H1 (cell line): ENCODE measurements around the gene HLTF. TPM values are rescaled to one million over a fixed set of nuclear protein-coding genes. Genes with fewer than 3 reads are reported as not detected.

Experiments used
- CTCF ChIA-PET: fragments of 300-600 bp; sonication (Branson Sonifier 250); formaldehyde crosslinking; loops from one replicate; lab custom pipeline; 2021; ENCODE audit not compliant: partially characterized antibody; lab: Charles Lee
- POLR2A ChIA-PET: fragments of 300-600 bp; sonication (Branson Sonifier 250); formaldehyde crosslinking; loops from one replicate; lab custom pipeline; 2021; ENCODE audit warnings: inconsistent platforms; ENCODE audit not compliant: partially characterized antibody; lab: Charles Lee
- DNase-seq, 2 experiments: peaks; one replicate each; pipeline versions ENCODE4 v3.0.0 to v3.0.0-alpha.2; 2010 to 2022; ENCODE audit warnings: low spot score in 2 of 2, low read depth in 1 of 2, mixed read lengths in 1 of 2
- FAIRE-seq: peaks from 2 replicates; lab custom pipeline; 2011; peaks lifted over from hg19 to GRCh38; lab: Jason Lieb, UNC
- H2AFZ ChIP-seq: 2 replicates; pipeline ENCODE4 v1.8.1; 2012; ENCODE audit warnings: low read length, inconsistent platforms
- H2AK5ac ChIP-seq: 2 replicates; pipeline ENCODE4 v1.6.1; 2013; ENCODE audit warnings: low read depth, low read length
- H2BK120ac ChIP-seq: replicated peaks from 2 replicates; pipeline ENCODE3; 2013; ENCODE audit warnings: low read depth, low read length, inconsistent platforms
- H2BK12ac ChIP-seq: 2 replicates; pipeline ENCODE4 v1.6.1; 2013; ENCODE audit warnings: low read depth, low read length
- H2BK15ac ChIP-seq: 2 replicates; pipeline ENCODE4 v1.6.1; 2013; ENCODE audit warnings: low read length
- H2BK20ac ChIP-seq: 2 replicates; pipeline ENCODE4 v1.6.1; 2013; ENCODE audit warnings: low read length
- H2BK5ac ChIP-seq: 2 replicates; pipeline ENCODE4 v1.6.1; 2013; ENCODE audit warnings: low read depth, low read length
- H3K14ac ChIP-seq: 2 replicates; pipeline ENCODE4 v1.6.1; 2013; ENCODE audit warnings: inconsistent platforms; ENCODE audit not compliant: insufficient read length
- H3K18ac ChIP-seq: 2 replicates; pipeline ENCODE4 v1.6.1; 2013; ENCODE audit warnings: low read length; ENCODE audit errors: extremely low read depth
- H3K23ac ChIP-seq: 2 replicates; pipeline ENCODE4 v1.6.1; 2013; ENCODE audit warnings: inconsistent platforms; ENCODE audit not compliant: insufficient read length
- H3K23me2 ChIP-seq: 2 replicates; pipeline ENCODE4 v1.6.1; 2013; ENCODE audit warnings: low read depth, low read length
- H3K27ac ChIP-seq: 2 replicates; pipeline ENCODE4 v1.6.1; 2011; ENCODE audit warnings: low read depth, low read length, inconsistent platforms
- H3K27me3 ChIP-seq, 4 experiments: replicated peaks in 1 of 4; 1 replicate in 1 of 4; 2 replicates in 3 of 4; pipeline versions ENCODE4 v1.6.1 to v1.8.1; 2011 to 2013; ENCODE audit warnings: low read length in 3 of 4, mild to moderate bottlenecking in 3 of 4, inconsistent platforms in 2 of 4, mixed read lengths in 2 of 4, moderate library complexity in 1 of 4; ENCODE audit not compliant: control insufficient read depth in 3 of 4, insufficient read depth in 3 of 4; ENCODE audit errors: extremely low read depth in 1 of 4
- H3K36me3 ChIP-seq, 4 experiments: 2 replicates each; pipeline versions ENCODE4 v1.6.1 to v1.8.1; 2011 to 2013; ENCODE audit warnings: mild to moderate bottlenecking in 4 of 4, low read length in 3 of 4, moderate library complexity in 2 of 4, control low read depth in 1 of 4, inconsistent platforms in 1 of 4; ENCODE audit not compliant: insufficient read depth in 4 of 4, control insufficient read depth in 2 of 4
- H3K4ac ChIP-seq: replicated peaks from 2 replicates; pipeline ENCODE3; 2013; ENCODE audit warnings: low read length, low read depth, mixed read lengths, inconsistent platforms; ENCODE audit not compliant: insufficient read length
- H3K4me1 ChIP-seq, 4 experiments: replicated peaks in 1 of 4; 1 replicate in 1 of 4; 2 replicates in 3 of 4; pipeline versions ENCODE4 v1.6.1 to v1.8.1; 2011 to 2013; ENCODE audit warnings: low read length in 3 of 4, inconsistent platforms in 2 of 4, mixed read lengths in 1 of 4; ENCODE audit not compliant: insufficient read depth in 4 of 4, control insufficient read depth in 3 of 4
- H3K4me2 ChIP-seq, 2 experiments: 2 replicates each; pipeline versions ENCODE4 v1.6.1 to v1.8.1; 2011 to 2013; ENCODE audit warnings: low read depth in 2 of 2, low read length in 2 of 2, control low read depth in 1 of 2, inconsistent platforms in 1 of 2, mild to moderate bottlenecking in 1 of 2; ENCODE audit not compliant: insufficient read depth in 1 of 2
- H3K4me3 ChIP-seq, 4 experiments: fragments of 200-600, 300-600 bp in 1 of 4; sonication (generic), shearing (Covaris generic), sonication (Bioruptor Twin) in 1 of 4; 2 replicates each; pipeline versions ENCODE4 v1.5.1 to v1.8.1; 2011 to 2016; ENCODE audit warnings: low read length in 4 of 4, low read depth in 3 of 4, control low read depth in 2 of 4, inconsistent platforms in 2 of 4, mild to moderate bottlenecking in 2 of 4, mixed read lengths in 1 of 4, moderate library complexity in 1 of 4; ENCODE audit not compliant: insufficient read depth in 2 of 4; ENCODE audit errors: extremely low read depth in 1 of 4
- H3K56ac ChIP-seq: replicated peaks from 2 replicates; pipeline ENCODE3; 2013; ENCODE audit warnings: low read depth, mild to moderate bottlenecking, mixed read lengths, low read length, inconsistent platforms; ENCODE audit not compliant: insufficient read length
- H3K79me1 ChIP-seq: 2 replicates; pipeline ENCODE4 v1.6.1; 2013; ENCODE audit warnings: low read depth, low read length, control low read depth
- H3K79me2 ChIP-seq, 2 experiments: 2 replicates each; pipeline versions ENCODE4 v1.6.1 to v1.8.1; 2012 to 2013; ENCODE audit warnings: low read length in 2 of 2, mild to moderate bottlenecking in 2 of 2, inconsistent platforms in 1 of 2; ENCODE audit not compliant: insufficient read depth in 2 of 2, control insufficient read depth in 1 of 2
- H3K9ac ChIP-seq, 4 experiments: replicated peaks in 1 of 4; 1 replicate in 1 of 4; 2 replicates in 3 of 4; pipeline versions ENCODE4 v1.6.1 to v1.8.1; 2011 to 2013; ENCODE audit warnings: low read depth in 3 of 4, low read length in 3 of 4, control low read depth in 2 of 4, mild to moderate bottlenecking in 2 of 4, moderate library complexity in 2 of 4, inconsistent platforms in 1 of 4; ENCODE audit errors: extremely low read depth in 1 of 4
- H3K9me3 ChIP-seq, 2 experiments: 2 replicates each; pipeline versions ENCODE4 v1.6.1 to v1.8.1; 2012 to 2013; ENCODE audit warnings: mild to moderate bottlenecking in 2 of 2, moderate library complexity in 2 of 2, control low read depth in 1 of 2, inconsistent platforms in 1 of 2, low read depth in 1 of 2, low read length in 1 of 2, mixed read lengths in 1 of 2; ENCODE audit not compliant: insufficient read depth in 2 of 2
- H4K20me1 ChIP-seq, 2 experiments: replicated peaks in 1 of 2; 2 replicates each; pipeline versions ENCODE3 to v1.8.1; 2011 to 2013; ENCODE audit warnings: inconsistent platforms in 2 of 2, low read length in 2 of 2, mild to moderate bottlenecking in 1 of 2; ENCODE audit not compliant: insufficient read depth in 2 of 2, control insufficient read depth in 1 of 2
- H4K5ac ChIP-seq: 2 replicates; pipeline ENCODE4 v1.6.1; 2013; ENCODE audit warnings: low read length, low read depth, mixed read lengths, inconsistent platforms; ENCODE audit not compliant: insufficient read length
- H4K8ac ChIP-seq: 2 replicates; pipeline ENCODE4 v1.8.0; 2013; ENCODE audit warnings: mild to moderate bottlenecking, moderate library complexity, low read length, inconsistent platforms; ENCODE audit not compliant: insufficient read depth; ENCODE audit errors: extremely low read depth
- H4K91ac ChIP-seq: replicated peaks from 2 replicates; pipeline ENCODE3; 2013; ENCODE audit warnings: low read length, mixed read lengths, inconsistent platforms; ENCODE audit not compliant: insufficient read length
- BRCA1 ChIP-seq: IDR thresholded peaks from 2 replicates; pipeline ENCODE4 v1.6.1; 2012; ENCODE audit warnings: low read depth, low read length, improper control_type of control experiment
- CEBPB ChIP-seq: IDR thresholded peaks from 2 replicates; pipeline ENCODE4 v1.6.1; 2012; ENCODE audit warnings: low read depth, low read length
- CHD1 ChIP-seq: IDR thresholded peaks from 2 replicates; pipeline ENCODE4 v1.6.1; 2012; ENCODE audit warnings: low read depth, low read length, improper control_type of control experiment
- CTCF ChIP-seq, 3 experiments: IDR thresholded peaks; 1 replicate in 2 of 3; 2 replicates in 1 of 3; pipeline versions ENCODE4 v1.5.1 to v1.6.1; 2011; ENCODE audit warnings: low read length in 3 of 3, mild to moderate bottlenecking in 3 of 3, inconsistent platforms in 2 of 3, low read depth in 1 of 3, moderate library complexity in 1 of 3; ENCODE audit not compliant: insufficient read depth in 1 of 3; ENCODE audit errors: control extremely low read depth in 1 of 3
- E2F6 ChIP-seq: IDR thresholded peaks from 2 replicates; pipeline ENCODE4 v1.6.1; 2012; ENCODE audit warnings: inconsistent platforms
- EGR1 ChIP-seq: IDR thresholded peaks from 2 replicates; pipeline ENCODE4 v1.6.1; 2011; ENCODE audit warnings: low read depth, low read length, borderline replicate concordance
- GABPA ChIP-seq: IDR thresholded peaks from 2 replicates; pipeline ENCODE4 v1.6.1; 2011; ENCODE audit warnings: mild to moderate bottlenecking, low read length, moderate library complexity, borderline replicate concordance; ENCODE audit not compliant: insufficient read depth
- JUN ChIP-seq: IDR thresholded peaks from 2 replicates; pipeline ENCODE4 v1.6.1; 2011; ENCODE audit warnings: low read depth, mild to moderate bottlenecking, improper control_type of control experiment, low read length
- SIRT6 ChIP-seq: IDR thresholded peaks from one replicate; pipeline ENCODE4 v1.7.1; 2012; ENCODE audit warnings: low read length, inconsistent platforms
- SRF ChIP-seq: IDR thresholded peaks from 2 replicates; pipeline ENCODE4 v1.6.1; 2011; ENCODE audit warnings: mild to moderate bottlenecking, low read depth, low read length, moderate library complexity
- SUZ12 ChIP-seq: fragments of 200-600 bp; sonication (generic); IDR thresholded peaks from 2 replicates; pipeline ENCODE4 v1.6.1; 2012; ENCODE audit warnings: mild to moderate bottlenecking, inconsistent platforms, low read length, moderate library complexity, mixed read lengths
- ZNF274 ChIP-seq: IDR thresholded peaks from 2 replicates; pipeline ENCODE4 v1.7.0; 2012; ENCODE audit warnings: low read length, borderline replicate concordance; ENCODE audit errors: extremely low read depth
- WGBS, 2 experiments: shearing (Covaris generic) in 1 of 2; methylation state at CpG; one replicate each; pipeline versions ENCODE4 v1.1.6 to v1.1.7; 2013 to 2015; ENCODE audit warnings: low lambda C conversion rate in 2 of 2, mixed read lengths in 2 of 2, inconsistent platforms in 1 of 2, low coverage in 1 of 2, missing lambda C conversion rate in 1 of 2; ENCODE audit not compliant: insufficient replicate concordance in 2 of 2, insufficient coverage in 1 of 2, insufficient read length in 1 of 2; ENCODE audit errors: extremely low coverage in 1 of 2, missing lambda C conversion rate in 1 of 2; 5-methylcytosine and 5-hydroxymethylcytosine counted together
- polyA plus RNA-seq, 7 experiments: library from polyadenylated mRNA; depleted of rRNA in 3 of 7; stranded (reverse) in 5 of 7; unstranded in 2 of 7; fragments of >200 nt in 5 of 7; fragments of 200-250 nt in 2 of 7; gene quantifications; 1 replicate in 5 of 7; 2 replicates in 1 of 7; 4 replicates in 1 of 7; pipeline versions ENCODE4 v1.2.1 to v1.2.3, GENCODE V29; 2011 to 2013; ENCODE audit warnings: missing spikeins in 2 of 7, mixed read lengths in 2 of 7
- total RNA-seq: library from RNA; stranded (reverse); fragmentation: NEBNext Ultra II Directional; extraction: Animal tissue kit (Norgen Biotek cat#: 25700); gene quantifications from 2 replicates; pipeline ENCODE4 v1.2.1, GENCODE V29; 2021

The HLTF gene
- total and polyA plus RNA-seq, 2 of the 8 experiments (the other 6 are each of a cell fraction or from before 2014, with no cell fraction given), result 18.1 to 60.3 TPM

- no peak overlapping the region for H2BK5ac ChIP-seq
- no peak overlapping the region for H2BK12ac ChIP-seq
- no peaks in the 10 kb centered on the region for H4K20me1 ChIP-seq
- FAIRE-seq (no peak), DNase-seq (no peak)
- no peak overlapping the region for H3K27ac ChIP-seq
- no peak overlapping the region for H4K91ac ChIP-seq
- H2BK120ac ChIP-seq, result no peak overlapping the region
- no peak overlapping the region for H4K5ac ChIP-seq
- no peak overlapping the region for H2BK15ac ChIP-seq
- no peak overlapping the region for H3K9ac ChIP-seq
- H3K14ac ChIP-seq, result no peak overlapping the region
- no peaks in the 10 kb centered on the region for H3K79me2 ChIP-seq
- no peak overlapping the region for H2AK5ac ChIP-seq
- WGBS, 2 experiments, result 89% methylated on average over 2 of the region's 2 CpGs; no CpG with 5 or more reads in 1 of the 2 experiments
- H3K56ac ChIP-seq, result no peak overlapping the region
- no peak overlapping the region for H3K4ac ChIP-seq
- no peak overlapping the region for H3K18ac ChIP-seq
- no peaks in the 10 kb centered on the region for H3K27me3 ChIP-seq
- H3K23ac ChIP-seq, result no peak overlapping the region
- no peak overlapping the region for H2BK20ac ChIP-seq
- H3K9me3 ChIP-seq, result no peaks in the 10 kb centered on the region
- H3K23me2 ChIP-seq, result no peaks in the 10 kb centered on the region
- no peak overlapping the region for H3K4me3 ChIP-seq
- no peak overlapping the region for H3K4me2 ChIP-seq
- POLR2A ChIA-PET, result no interaction called here
- H4K8ac ChIP-seq, result no peak overlapping the region
- no peak overlapping the region for H2AFZ ChIP-seq
- H3K79me1 ChIP-seq, result no peaks in the 10 kb centered on the region
- peaks cover 2 to 69% (median 16%) of the 10 kb centered on the region in 4 experiments; a peak in 6 of 8 replicates for H3K36me3 ChIP-seq
- H3K4me1 ChIP-seq, result no peaks in the 10 kb centered on the region
- CTCF ChIA-PET, result interaction anchor here (1.2 to 2.9 kb wide), 2 partner anchors 13 to 80 kb away, joined by 3 to 12 read pairs; no protein-coding TSS in a partner anchor
- TF ChIP-seq CEBPB (no peak), GABPA (no peak), SRF (no peak), ZNF274 (no peak), BRCA1 (no peak), SIRT6 (no peak), CHD1 (no peak), E2F6 (no peak), CTCF (IDR thresholded peaks at IDR 0.05; ENCODE audit: control extremely low read depth in 1 of 3, insufficient read depth in 1 of 3, low read depth in 1 of 3, low read length in 3 of 3) (no peak), JUN (no peak), EGR1 (no peak), SUZ12 (no peak)
Observed at GRCh38 chr3:149038322-149038721, 48.0 kb downstream of the HLTF start.
